SJSA1 (cell line): ENCODE results near the gene KRTAP6-3. TPM values are rescaled to one million over a fixed set of nuclear protein-coding genes. Genes with fewer than 3 reads are reported as not detected.

Experiments
- total RNA-seq: library from RNA; depleted of rRNA; stranded (reverse); fragments of >200 nt; shearing (Covaris generic); gene quantifications from 2 replicates; pipeline ENCODE4 v1.2.3, GENCODE V29; 2014; rRNA removed

Gene KRTAP6-3
- total RNA-seq, 1 experiment from 2014 or later = not detected

Other genes starting within 250 kb of the KRTAP6-3 start
- not detected in 2 replicates for gene KRTAP23-1, start 243.8 kb upstream of the KRTAP6-3 start, total RNA-seq
- not detected in 2 replicates for gene KRTAP13-2, start 220.2 kb upstream of the KRTAP6-3 start, total RNA-seq
- gene KRTAP13-1, start 196.4 kb upstream of the KRTAP6-3 start, total RNA-seq = not detected in 2 replicates
- not detected in 2 replicates for gene KRTAP13-3, start 166.5 kb upstream of the KRTAP6-3 start, total RNA-seq
- gene KRTAP13-4, start 162.2 kb upstream of the KRTAP6-3 start, total RNA-seq = not detected in 2 replicates
- not detected in 2 replicates for gene KRTAP15-1, start 152.2 kb upstream of the KRTAP6-3 start, total RNA-seq
- gene KRTAP19-1, start 112.1 kb upstream of the KRTAP6-3 start, total RNA-seq = not detected in 2 replicates
- gene KRTAP19-2, start 105.0 kb upstream of the KRTAP6-3 start, total RNA-seq = not detected in 2 replicates
- gene KRTAP19-3, start 100.4 kb upstream of the KRTAP6-3 start, total RNA-seq = not detected in 2 replicates
- not detected in 2 replicates for gene KRTAP19-4, start 95.3 kb upstream of the KRTAP6-3 start, total RNA-seq
- not detected in 2 replicates for gene KRTAP19-5, start 90.3 kb upstream of the KRTAP6-3 start, total RNA-seq
- not detected in 2 replicates for gene KRTAP19-6, start 50.6 kb upstream of the KRTAP6-3 start, total RNA-seq
- gene KRTAP19-7, start 31.1 kb upstream of the KRTAP6-3 start, total RNA-seq = not detected in 2 replicates
- gene KRTAP22-2, start 2.0 kb upstream of the KRTAP6-3 start, total RNA-seq = not detected in 2 replicates
- gene KRTAP6-2, start 6.5 kb downstream of the KRTAP6-3 start, total RNA-seq = not detected in 2 replicates
- not detected in 2 replicates for gene KRTAP22-1, start 8.6 kb downstream of the KRTAP6-3 start, total RNA-seq
- gene KRTAP6-1, start 21.5 kb downstream of the KRTAP6-3 start, total RNA-seq = not detected in 2 replicates
- gene KRTAP20-1, start 24.0 kb downstream of the KRTAP6-3 start, total RNA-seq = not detected in 2 replicates
- not detected in 2 replicates for gene KRTAP20-4, start 28.2 kb downstream of the KRTAP6-3 start, total RNA-seq
- gene KRTAP20-2, start 42.8 kb downstream of the KRTAP6-3 start, total RNA-seq = not detected in 2 replicates
- not detected in 2 replicates for gene KRTAP20-3, start 50.4 kb downstream of the KRTAP6-3 start, total RNA-seq
- not detected in 2 replicates for gene KRTAP21-3, start 126.3 kb downstream of the KRTAP6-3 start, total RNA-seq
- gene KRTAP21-2, start 154.8 kb downstream of the KRTAP6-3 start, total RNA-seq = not detected in 2 replicates
- not detected in 2 replicates for gene KRTAP21-1, start 163.0 kb downstream of the KRTAP6-3 start, total RNA-seq
- not detected in 2 replicates for gene KRTAP8-1, start 220.8 kb downstream of the KRTAP6-3 start, total RNA-seq
- not detected in 2 replicates for gene KRTAP7-1, start 237.3 kb downstream of the KRTAP6-3 start, total RNA-seq